Astrocyte (in vitro differentiated cells and primary cell): ENCODE measurements around the gene TMCO2. TPM values are rescaled to one million over a fixed set of nuclear protein-coding genes. Genes with fewer than 3 reads are reported as not detected.
A peak's percentile ranks its signal among the peaks of the same experiment; 100 is the strongest.

Experiments used
- DNase-seq: peaks from one replicate; pipeline ENCODE4 v3.0.0-alpha.2; 2010; ENCODE audit warnings: low read depth
- FAIRE-seq: peaks from 2 replicates; lab custom pipeline; 2011; peaks lifted over from hg19 to GRCh38; lab: Jason Lieb, UNC
- H2AFZ ChIP-seq: 2 replicates; pipeline ENCODE4 v1.6.0; 2012; ENCODE audit warnings: low read depth, low read length, inconsistent platforms
- H3K27ac ChIP-seq: 2 replicates; pipeline ENCODE4 v1.5.1; 2011; ENCODE audit warnings: low read depth, low read length, inconsistent platforms
- H3K27me3 ChIP-seq: 2 replicates; pipeline ENCODE4 v1.6.0; 2011; ENCODE audit warnings: low read length, inconsistent platforms; ENCODE audit not compliant: insufficient read depth
- H3K36me3 ChIP-seq: 2 replicates; pipeline ENCODE4 v1.5.1; 2011; ENCODE audit warnings: low read length, inconsistent platforms; ENCODE audit not compliant: insufficient read depth
- H3K4me1 ChIP-seq: 2 replicates; pipeline ENCODE4 v1.5.1; 2011; ENCODE audit warnings: low read length, inconsistent platforms; ENCODE audit not compliant: insufficient read depth
- H3K4me2 ChIP-seq: 2 replicates; pipeline ENCODE4 v1.6.0; 2012; ENCODE audit warnings: low read length, inconsistent platforms
- H3K4me3 ChIP-seq: 2 replicates; pipeline ENCODE4 v1.5.1; 2011; ENCODE audit warnings: low read depth, mild to moderate bottlenecking, low read length, inconsistent platforms; ENCODE audit not compliant: insufficient read depth
- H3K79me2 ChIP-seq: 2 replicates; pipeline ENCODE4 v1.6.0; 2012; ENCODE audit warnings: mild to moderate bottlenecking, low read length, inconsistent platforms; ENCODE audit not compliant: insufficient read depth
- H3K9ac ChIP-seq: 2 replicates; pipeline ENCODE4 v1.6.0; 2012; ENCODE audit warnings: mild to moderate bottlenecking, low read length, inconsistent platforms
- H3K9me3 ChIP-seq: 2 replicates; pipeline ENCODE4 v1.5.1; 2012; ENCODE audit warnings: low read depth, mild to moderate bottlenecking, low read length, inconsistent platforms; ENCODE audit not compliant: insufficient read depth
- H4K20me1 ChIP-seq: 2 replicates; pipeline ENCODE4 v1.6.0; 2012; ENCODE audit warnings: low read length, inconsistent platforms; ENCODE audit not compliant: insufficient read depth
- H3K27ac Mint-ChIP-seq: one replicate; pipeline ENCODE4 v1.8.0; 2021; ENCODE audit warnings: mild to moderate bottlenecking, mixed read lengths; ENCODE audit not compliant: unreplicated experiment
- H3K27me3 Mint-ChIP-seq: one replicate; pipeline ENCODE4 v1.8.0; 2021; ENCODE audit warnings: low read depth, mixed read lengths; ENCODE audit not compliant: unreplicated experiment
- H3K36me3 Mint-ChIP-seq: one replicate; pipeline ENCODE4 v1.8.0; 2021; ENCODE audit warnings: low read depth, mixed read lengths; ENCODE audit not compliant: unreplicated experiment
- H3K4me1 Mint-ChIP-seq: one replicate; pipeline ENCODE4 v1.8.0; 2021; ENCODE audit warnings: low read depth, mixed read lengths; ENCODE audit not compliant: unreplicated experiment
- H3K4me3 Mint-ChIP-seq: one replicate; pipeline ENCODE4 v1.8.0; 2021; ENCODE audit warnings: mild to moderate bottlenecking, moderate library complexity, mixed read lengths; ENCODE audit not compliant: unreplicated experiment
- H3K9me3 Mint-ChIP-seq: one replicate; pipeline ENCODE4 v1.8.0; 2021; ENCODE audit warnings: mild to moderate bottlenecking, mixed read lengths; ENCODE audit not compliant: unreplicated experiment
- CTCF ChIP-seq: IDR thresholded peaks from 2 replicates; pipeline ENCODE4 v1.5.1; 2011; ENCODE audit warnings: low read depth, mild to moderate bottlenecking, inconsistent platforms, low read length, moderate library complexity; ENCODE audit not compliant: insufficient read depth
- EZH2 ChIP-seq: IDR thresholded peaks from 2 replicates; pipeline ENCODE4 v1.6.1; 2012; ENCODE audit warnings: mild to moderate bottlenecking, low read length, inconsistent platforms; ENCODE audit not compliant: insufficient read depth
- total RNA-seq: library from RNA; stranded (reverse); gene quantifications from 2 replicates; pipeline ENCODE4 v1.2.1, GENCODE V29; 2021

TMCO2 gene
- total RNA-seq, 1 donor from 2014 or later = not detected

- H3K4me1 ChIP-seq = peaks cover 27% of the 10 kb centered on the region
- TF ChIP-seq CTCF = no peak
- TF ChIP-seq EZH2 = no peak
- FAIRE-seq (no peak), DNase-seq (no peak)
- H4K20me1 ChIP-seq = peaks cover 11% of the 10 kb centered on the region
- H3K4me2 ChIP-seq = no peak overlapping the region
- Mint-ChIP-seq H3K36me3 (peaks cover 17% of the 10 kb centered on the region), H3K4me1 (peaks cover 14% of the 10 kb centered on the region), H3K9me3 (no peaks in the 10 kb centered on the region), H3K4me3 (no peak overlapping the region), H3K27ac (no peak overlapping the region), H3K27me3 (no peaks in the 10 kb centered on the region)
- H3K4me3 ChIP-seq = no peak overlapping the region
- H3K9me3 ChIP-seq = no peaks in the 10 kb centered on the region
- H2AFZ ChIP-seq = no peak overlapping the region
- peaks cover 49% of the 10 kb centered on the region for H3K36me3 ChIP-seq
- no peaks in the 10 kb centered on the region for H3K27me3 ChIP-seq
- peaks cover 49% of the 10 kb centered on the region for H3K79me2 ChIP-seq
- no peak overlapping the region for H3K9ac ChIP-seq
- H3K27ac ChIP-seq = no peak overlapping the region
Measured at GRCh38 chr1:40265298-40265697, 17.6 kb downstream of the TMCO2 start.

DNA sequence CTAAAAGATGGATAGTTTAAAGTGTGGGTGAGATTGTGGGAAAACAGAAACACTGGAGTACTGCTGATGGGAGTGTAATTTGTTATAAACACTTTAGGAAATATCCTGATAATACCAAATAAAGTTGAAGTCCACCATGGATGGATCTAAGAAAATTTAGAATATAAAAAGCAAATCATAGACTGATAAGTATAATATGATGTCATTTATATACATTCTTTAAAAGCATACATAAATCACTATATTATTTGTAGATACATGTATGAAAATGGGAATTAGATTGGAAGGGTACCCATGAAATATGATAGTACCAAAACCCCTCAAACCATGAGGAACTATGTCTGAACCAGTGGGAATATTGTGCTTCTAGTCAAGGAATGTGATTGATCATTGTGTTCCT is 18.2 kb downstream of the TMCO2 start:
- peak overlapping the region; percentile 65 for H3K27ac ChIP-seq
- no peaks in the 10 kb centered on the region for H3K27me3 ChIP-seq
- H3K9ac ChIP-seq = peak overlapping the region; percentile 15
- H3K27ac Mint-ChIP-seq = no peak overlapping the region
- no peaks in the 10 kb centered on the region for H3K27me3 Mint-ChIP-seq
- H3K4me1 Mint-ChIP-seq = peaks cover 16% of the 10 kb centered on the region
- H3K9me3 Mint-ChIP-seq = no peaks in the 10 kb centered on the region
- no peak overlapping the region for H3K4me3 Mint-ChIP-seq
- peaks cover 17% of the 10 kb centered on the region for H3K36me3 Mint-ChIP-seq
- H3K4me2 ChIP-seq = peak overlapping the region; percentile 17
- no peak for FAIRE-seq
- TF ChIP-seq EZH2 (no peak), CTCF (no peak)
- peaks cover 43% of the 10 kb centered on the region for H3K79me2 ChIP-seq
- H2AFZ ChIP-seq = no peak overlapping the region
- peaks cover 50% of the 10 kb centered on the region for H3K36me3 ChIP-seq
- H3K4me1 ChIP-seq = peaks cover 27% of the 10 kb centered on the region
- peaks cover 12% of the 10 kb centered on the region for H4K20me1 ChIP-seq
- no peaks in the 10 kb centered on the region for H3K9me3 ChIP-seq
- DNase-seq = no peak
- H3K4me3 ChIP-seq = no peak overlapping the region

GRCh38 chr1:40266786-40267535 is 19.2 kb downstream of the TMCO2 start:
- no peaks in the 10 kb centered on the region for H3K9me3 Mint-ChIP-seq
- H3K4me3 ChIP-seq = no peak overlapping the region
- H3K9ac ChIP-seq = peak overlapping the region; percentile 75
- H3K27ac Mint-ChIP-seq = no peak overlapping the region
- H4K20me1 ChIP-seq = peaks cover 14% of the 10 kb centered on the region
- H3K4me2 ChIP-seq = peak overlapping the region; percentile 62
- H3K27me3 Mint-ChIP-seq = no peaks in the 10 kb centered on the region
- peaks cover 36% of the 10 kb centered on the region for H3K79me2 ChIP-seq
- peaks cover 51% of the 10 kb centered on the region for H3K36me3 ChIP-seq
- FAIRE-seq (no peak), DNase-seq (no peak)
- H3K27ac ChIP-seq = peak overlapping the region; percentile 88
- H3K27me3 ChIP-seq = no peaks in the 10 kb centered on the region
- no peak for TF ChIP-seq EZH2
- TF ChIP-seq CTCF = no peak
- H3K4me1 Mint-ChIP-seq = peaks cover 16% of the 10 kb centered on the region
- no peak overlapping the region for H2AFZ ChIP-seq
- no peak overlapping the region for H3K4me3 Mint-ChIP-seq
- peaks cover 17% of the 10 kb centered on the region for H3K36me3 Mint-ChIP-seq
- no peaks in the 10 kb centered on the region for H3K9me3 ChIP-seq
- H3K4me1 ChIP-seq = peaks cover 27% of the 10 kb centered on the region
